Mammary epithelial cell (primary cell): ENCODE results near the gene COL27A1.
"Not testable (repeated sequence)": the region's sequence is repeated elsewhere in the genome, so short reads cannot be mapped to it uniquely, and the experiment has no call there.

Experiments
- EZH2 ChIP-seq: IDR thresholded peaks from 2 replicates; pipeline ENCODE4 v1.6.1; 2012; ENCODE audit warnings: low read length, inconsistent platforms, borderline replicate concordance
- TF ChIP-seq, protein P1 (sequence below), 2 donors: IDR thresholded peaks in 1 of 2; conservative IDR thresholded peaks in 1 of 2; 2 replicates each; pipeline ENCODE4 v1.5.1; 2011 to 2012; ENCODE audit warnings: inconsistent platforms in 2 of 2, low read length in 2 of 2, mild to moderate bottlenecking in 2 of 2, control low read depth in 1 of 2, low read depth in 1 of 2; ENCODE audit not compliant: insufficient read depth in 1 of 2; ENCODE audit errors: extremely low read depth in 1 of 2

DNA sequence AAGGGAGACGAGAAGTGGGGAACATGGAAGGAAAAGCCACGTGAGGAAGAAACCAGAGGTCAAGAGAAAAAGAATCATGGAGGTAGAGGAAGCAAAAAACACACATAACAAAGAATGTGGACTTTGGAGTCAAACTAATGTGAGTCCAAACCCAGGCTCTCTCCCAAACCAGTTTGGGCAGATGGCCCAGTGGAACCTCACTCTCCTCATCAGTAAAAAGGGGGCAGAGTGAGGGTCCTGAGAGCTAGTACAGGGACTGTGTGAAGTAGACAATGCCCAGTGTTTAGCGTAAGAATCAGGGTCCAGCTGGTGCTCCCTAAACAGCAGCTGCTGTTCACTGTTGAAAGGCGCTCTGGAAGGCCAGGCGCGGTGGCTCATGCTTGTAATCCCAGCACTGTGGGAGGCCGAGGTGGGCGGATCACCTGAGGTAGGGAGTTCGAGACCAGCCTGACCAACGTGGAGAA, 173.1 kb downstream of the COL27A1 start:
- TF ChIP-seq, protein P1, sequence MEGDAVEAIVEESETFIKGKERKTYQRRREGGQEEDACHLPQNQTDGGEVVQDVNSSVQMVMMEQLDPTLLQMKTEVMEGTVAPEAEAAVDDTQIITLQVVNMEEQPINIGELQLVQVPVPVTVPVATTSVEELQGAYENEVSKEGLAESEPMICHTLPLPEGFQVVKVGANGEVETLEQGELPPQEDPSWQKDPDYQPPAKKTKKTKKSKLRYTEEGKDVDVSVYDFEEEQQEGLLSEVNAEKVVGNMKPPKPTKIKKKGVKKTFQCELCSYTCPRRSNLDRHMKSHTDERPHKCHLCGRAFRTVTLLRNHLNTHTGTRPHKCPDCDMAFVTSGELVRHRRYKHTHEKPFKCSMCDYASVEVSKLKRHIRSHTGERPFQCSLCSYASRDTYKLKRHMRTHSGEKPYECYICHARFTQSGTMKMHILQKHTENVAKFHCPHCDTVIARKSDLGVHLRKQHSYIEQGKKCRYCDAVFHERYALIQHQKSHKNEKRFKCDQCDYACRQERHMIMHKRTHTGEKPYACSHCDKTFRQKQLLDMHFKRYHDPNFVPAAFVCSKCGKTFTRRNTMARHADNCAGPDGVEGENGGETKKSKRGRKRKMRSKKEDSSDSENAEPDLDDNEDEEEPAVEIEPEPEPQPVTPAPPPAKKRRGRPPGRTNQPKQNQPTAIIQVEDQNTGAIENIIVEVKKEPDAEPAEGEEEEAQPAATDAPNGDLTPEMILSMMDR (conservative IDR thresholded peaks at IDR 0.05 in 1 of 2, IDR thresholded peaks at IDR 0.05 in 1 of 2; ENCODE audit: extremely low read depth in 1 of 2, insufficient read depth in 1 of 2, low read depth in 1 of 2, low read length in 2 of 2), result not testable (repeated sequence)
- not testable (repeated sequence) for TF ChIP-seq EZH2
